HepG2 (cell line): ENCODE data around the gene COA3. TPM values are rescaled to one million over a fixed set of nuclear protein-coding genes. Genes with fewer than 3 reads are reported as not detected.

Experiments
- AKNA ChIP-seq: sonication (generic); formaldehyde crosslinking; IDR thresholded peaks from 2 replicates; pipeline ENCODE4 v1.4.0; 2020; ENCODE audit warnings: missing genetic modification reagents, borderline replicate concordance
- CREB1 ChIP-seq, 2 experiments: fragments of 450-650 bp in 1 of 2; IDR thresholded peaks; 2 replicates each; pipeline ENCODE4 v1.6.1; 2016 to 2017; ENCODE audit warnings: control low read depth in 1 of 2, mild to moderate bottlenecking in 1 of 2, missing compliant biosample characterization in 1 of 2, missing genetic modification characterization in 1 of 2
- DNMT1 ChIP-seq: sonication (generic); formaldehyde crosslinking; IDR thresholded peaks from 2 replicates; pipeline ENCODE4 v1.5.1; 2020; ENCODE audit warnings: mild to moderate bottlenecking, missing genetic modification reagents
- ELK4 ChIP-seq: sonication (generic); formaldehyde crosslinking; IDR thresholded peaks from 2 replicates; pipeline ENCODE4 v1.9.0; 2021; ENCODE audit warnings: missing genetic modification reagents, borderline replicate concordance
- EZH2 ChIP-seq: conservative IDR thresholded peaks from 2 replicates; pipeline ENCODE4 v1.6.1; 2012; ENCODE audit warnings: mild to moderate bottlenecking, low read depth, low read length, moderate library complexity
- IKZF1 ChIP-seq: fragments of 450-650 bp; IDR thresholded peaks from 2 replicates; pipeline ENCODE4 v1.7.1; 2016
- IRF2 ChIP-seq: IDR thresholded peaks from 2 replicates; pipeline ENCODE4 v1.6.1; 2018; ENCODE audit warnings: missing genetic modification reagents, missing compliant biosample characterization
- MBNL3 ChIP-seq: fragments of 250-450 bp; sonication (Bioruptor Pico); conservative IDR thresholded peaks from 2 replicates; pipeline ENCODE4 v1.8.0; 2022; ENCODE audit warnings: mild to moderate bottlenecking, inconsistent platforms
- NFIB ChIP-seq: sonication (generic); formaldehyde crosslinking; IDR thresholded peaks from 2 replicates; pipeline ENCODE4 v1.9.0; 2021; ENCODE audit warnings: missing genetic modification reagents, mild to moderate bottlenecking, borderline replicate concordance
- NKX3-1 ChIP-seq: sonication (generic); formaldehyde crosslinking; IDR thresholded peaks from 2 replicates; pipeline ENCODE4 v1.5.0; 2020; ENCODE audit warnings: missing genetic modification reagents
- SOX5 ChIP-seq: IDR thresholded peaks from 2 replicates; pipeline ENCODE4 v1.6.1; 2016; ENCODE audit warnings: borderline replicate concordance
- TGIF2 ChIP-seq: IDR thresholded peaks from 2 replicates; pipeline ENCODE4 v1.6.1; 2016; ENCODE audit warnings: control low read depth, missing compliant biosample characterization
- ZBTB7B ChIP-seq: sonication (generic); formaldehyde crosslinking; IDR thresholded peaks from 2 replicates; pipeline ENCODE4 v1.4.0; 2020; ENCODE audit warnings: missing genetic modification reagents
- ZFP41 ChIP-seq: sonication (generic); formaldehyde crosslinking; IDR thresholded peaks from 2 replicates; pipeline ENCODE4 v1.4.0; 2020; ENCODE audit warnings: mild to moderate bottlenecking, missing genetic modification reagents, borderline replicate concordance
- ZGPAT ChIP-seq: IDR thresholded peaks from 2 replicates; pipeline ENCODE4 v1.6.1; 2016; ENCODE audit warnings: mild to moderate bottlenecking
- ZNF563 ChIP-seq: sonication (generic); formaldehyde crosslinking; IDR thresholded peaks from 2 replicates; pipeline ENCODE4 v1.8.0; 2022; ENCODE audit warnings: mild to moderate bottlenecking, moderate library complexity, missing genetic modification reagents
- ZNF576 ChIP-seq: sonication (generic); formaldehyde crosslinking; IDR thresholded peaks from 2 replicates; pipeline ENCODE4 v1.4.0; 2020; ENCODE audit warnings: mild to moderate bottlenecking, missing genetic modification reagents
- ZNF577 ChIP-seq: sonication (generic); formaldehyde crosslinking; IDR thresholded peaks from 2 replicates; pipeline ENCODE4 v1.4.0; 2020; ENCODE audit warnings: mild to moderate bottlenecking, low read depth, missing genetic modification reagents, borderline replicate concordance
- ZNF703 ChIP-seq: sonication (generic); formaldehyde crosslinking; IDR thresholded peaks from 2 replicates; pipeline ENCODE4 v1.5.1; 2020; ENCODE audit warnings: missing genetic modification reagents, mild to moderate bottlenecking, moderate library complexity, borderline replicate concordance
- ZNF784 ChIP-seq: sonication (generic); formaldehyde crosslinking; IDR thresholded peaks from 2 replicates; pipeline ENCODE4 v1.5.1; 2020; ENCODE audit warnings: missing genetic modification reagents, mild to moderate bottlenecking, borderline replicate concordance
- polyA plus RNA-seq, 8 experiments: library from polyadenylated mRNA; depleted of rRNA in 3 of 8; stranded (reverse) in 7 of 8; unstranded in 1 of 8; fragments of >200 nt; fragmentation: Illumina TruSeq in 4 of 8; extraction: Trizol in 4 of 8; gene quantifications; 2 replicates each; pipeline versions ENCODE4 v1.2.1 to v1.2.3, GENCODE V29; 2011 to 2016; ENCODE audit warnings: low read depth in 4 of 8, missing spikeins in 1 of 8, mixed read lengths in 1 of 8; ENCODE audit not compliant: insufficient read depth in 1 of 8
- total RNA-seq, 5 experiments: library from RNA; depleted of rRNA; stranded (reverse); fragments of >200 nt; fragmentation: Illumina TruSeq; extraction: Trizol; gene quantifications; 2 replicates each; pipeline ENCODE4 v1.2.3, GENCODE V29; 2016; ENCODE audit warnings: low read depth in 1 of 5

COA3 gene
- total and polyA plus RNA-seq, 2 of the 13 experiments (the other 11 are each of a cell fraction or from before 2014, with no cell fraction given), result 133 to 202 TPM

- TF ChIP-seq ZNF784 (CRISPR knock-in tag) (peak; percentile 95; the same call in 1 of the 2 replicates), NFIB (no peak), AKNA (CRISPR knock-in tag) (peak; percentile 89; the same call in 1 of the 2 replicates), IRF2 (CRISPR knock-in tag) (peak; percentile 99), NKX3-1 (CRISPR knock-in tag) (peak; percentile 82), TGIF2 (CRISPR knock-in tag) (peak; percentile 95), DNMT1 (no peak), SOX5 (CRISPR knock-in tag) (peak; percentile 30; the same call in 1 of the 2 replicates), ELK4 (no peak), EZH2 (no peak), ZBTB7B (CRISPR knock-in tag) (peak; percentile 40; the same call in 1 of the 2 replicates), MBNL3 (CRISPR knock-in tag) (no peak), ZNF563 (CRISPR knock-in tag) (peak; percentile 87), ZNF703 (CRISPR knock-in tag) (0 out of 2 replicates have a peak, but pooled peaks have one; percentile 62), ZFP41 (CRISPR knock-in tag) (no peak), ZNF577 (CRISPR knock-in tag) (no peak), ZNF576 (CRISPR knock-in tag) (peak; percentile 89), CREB1 (IDR thresholded peaks at IDR 0.05) (peak; percentile 53), CREB1 (CRISPR knock-in tag; IDR thresholded peaks at IDR 0.05) (peak; percentile 77), ZGPAT (CRISPR knock-in tag) (peak; percentile 84), IKZF1 (no peak)
Observed at GRCh38 chr17:42798383-42799380, at the start of gene COA3, which contains the start of gene CNTD1 (continued).
